ENCODE measurements around the gene LAMA2. TPM values are rescaled to one million over a fixed set of nuclear protein-coding genes. Genes with fewer than 3 reads are reported as not detected.

The LAMA2 gene
- total and polyA plus RNA-seq, 2 experiments from 2014 or later, result 0.91 to 6.4 TPM

- no peaks in the 10 kb centered on the region for H3K4me1 ChIP-seq (ENCODE audit: insufficient read depth)
- no peak overlapping the region for H3K27ac ChIP-seq (ENCODE audit: low read depth)
- ATAC-seq (no peak), DNase-seq (ENCODE audit: low spot score) (no peak)
- H2AFZ ChIP-seq, result no peak overlapping the region
- H3K4me3 Mint-ChIP-seq, result no peak overlapping the region
- H3K4me1 Mint-ChIP-seq, result no peaks in the 10 kb centered on the region
- H3F3A ChIP-seq (replicated peaks; ENCODE audit: low read depth), result no peaks in the 10 kb centered on the region
- no peaks in the 10 kb centered on the region for H3K27me3 ChIP-seq (ENCODE audit: insufficient read depth)
- peaks cover 11% of the 10 kb centered on the region for H3K9me3 Mint-ChIP-seq
- no peaks in the 10 kb centered on the region for H3K36me3 Mint-ChIP-seq (ENCODE audit: low read depth)
- H4K20me1 ChIP-seq (replicated peaks; ENCODE audit: insufficient read depth), result no peaks in the 10 kb centered on the region
- no peak for TF ChIP-seq ZNF462 (CRISPR knock-in tag; IDR thresholded peaks at IDR 0.05)
- no peak for TF ChIP-seq CTCF (conservative IDR thresholded peaks at IDR 0.05; ENCODE audit: low read depth in 2 of 2)
- TF ChIP-seq ETS1 (IDR thresholded peaks at IDR 0.05), result no peak
- TF ChIP-seq ZNF331 (CRISPR knock-in tag; IDR thresholded peaks at IDR 0.05; ENCODE audit: low read depth), result no peak
- TF ChIP-seq STAT1 (IDR thresholded peaks at IDR 0.05; ENCODE audit: unreplicated experiment), result no peak
- TF ChIP-seq JUNB (IDR thresholded peaks at IDR 0.05; ENCODE audit: unreplicated experiment), result no peak
- no peak for TF ChIP-seq NANOG (IDR thresholded peaks at IDR 0.05; ENCODE audit: borderline replicate concordance)
- TF ChIP-seq POLR2AphosphoS5 (IDR thresholded peaks at IDR 0.05; ENCODE audit: low read depth), result no peak
- no peak for TF ChIP-seq EZH2phosphoT487 (IDR thresholded peaks at IDR 0.05; ENCODE audit: unreplicated experiment)
- no peak for TF ChIP-seq REST (IDR thresholded peaks at IDR 0.05; ENCODE audit: unreplicated experiment)
- TF ChIP-seq ZNF114 (CRISPR knock-in tag; IDR thresholded peaks at IDR 0.05), result no peak
- TF ChIP-seq EZH2 (IDR thresholded peaks at IDR 0.05; ENCODE audit: low read depth, unreplicated experiment), result no peak
- no peak for TF ChIP-seq CREB1 (CRISPR knock-in tag; IDR thresholded peaks at IDR 0.05; ENCODE audit: low read depth)
- no peaks in the 10 kb centered on the region; the same call in 1 of the 2 replicates for H3K36me3 ChIP-seq (ENCODE audit: insufficient read depth)
- H3K4me3 ChIP-seq, result no peak overlapping the region
- H3K27ac Mint-ChIP-seq, result no peak overlapping the region
- H3K79me2 ChIP-seq (replicated peaks; ENCODE audit: insufficient read depth), result no peaks in the 10 kb centered on the region
- no peaks in the 10 kb centered on the region for H3K27me3 Mint-ChIP-seq (ENCODE audit: insufficient read depth, low read depth, poor library complexity)
- no peak overlapping the region for H3K4me2 ChIP-seq
- H3K9me2 ChIP-seq (ENCODE audit: insufficient read depth), result peaks cover 4% of the 10 kb centered on the region; the same call in 1 of the 2 replicates
Measured at GRCh38 chr6:128860782-128861181, 22.2 kb upstream of the LAMA2 start.
